CD4-positive, alpha-beta memory T cell (primary cell): ENCODE data around the gene GLE1. TPM values are rescaled to one million over a fixed set of nuclear protein-coding genes. Genes with fewer than 3 reads are reported as not detected.
A peak's percentile ranks its signal among the peaks of the same experiment; 100 is the strongest.

ENCODE experiments used
- CTCF ChIA-PET: fragments of 350-600 bp; sonication (Branson Sonifier 250); formaldehyde crosslinking; loops from one replicate; lab custom pipeline; 2021; ENCODE audit warnings: inconsistent platforms; ENCODE audit not compliant: partially characterized antibody; lab: Charles Lee
- POLR2A ChIA-PET: fragments of 350-600 bp; sonication (Branson Sonifier 250); formaldehyde crosslinking; loops from one replicate; lab custom pipeline; 2021; ENCODE audit not compliant: partially characterized antibody; lab: Charles Lee
- DNase-seq, 5 donors: peaks; one replicate each; pipeline versions ENCODE4 v3.0.0 to v3.0.0-alpha.2; 2020 to 2022; ENCODE audit warnings: mixed read lengths in 1 of 5
- H3K27ac ChIP-seq: one replicate; pipeline ENCODE4 v1.7.0; 2013; ENCODE audit warnings: low read depth, low read length
- H3K27me3 ChIP-seq: 2 replicates; pipeline ENCODE4 v1.7.0; 2013; ENCODE audit warnings: mild to moderate bottlenecking, low read length, moderate library complexity; ENCODE audit not compliant: insufficient read depth
- H3K36me3 ChIP-seq: 2 replicates; pipeline ENCODE4 v1.7.0; 2013; ENCODE audit warnings: mild to moderate bottlenecking, low read length, moderate library complexity; ENCODE audit not compliant: insufficient read depth
- H3K4me1 ChIP-seq: 2 replicates; pipeline ENCODE4 v1.7.0; 2013; ENCODE audit warnings: mild to moderate bottlenecking, low read length, moderate library complexity; ENCODE audit not compliant: insufficient read depth
- H3K4me3 ChIP-seq, 2 donors: one replicate each; pipeline ENCODE4 v1.7.0; 2013; ENCODE audit warnings: low read length in 2 of 2, mild to moderate bottlenecking in 1 of 2
- H3K9me3 ChIP-seq, 2 donors: one replicate each; pipeline ENCODE4 v1.7.0; 2013; ENCODE audit warnings: low read length in 2 of 2, control low read depth in 1 of 2; ENCODE audit not compliant: control insufficient read depth in 1 of 2
- H3K27ac Mint-ChIP-seq, 7 donors: one replicate each; pipeline ENCODE4 v1.8.0; 2020 to 2021; ENCODE audit warnings: mixed read lengths in 7 of 7, mild to moderate bottlenecking in 6 of 7, inconsistent platforms in 3 of 7, moderate library complexity in 3 of 7
- H3K27me3 Mint-ChIP-seq, 2 donors: one replicate each; pipeline ENCODE4 v1.8.0; 2020 to 2021; ENCODE audit warnings: mixed read lengths in 2 of 2
- H3K36me3 Mint-ChIP-seq, 2 donors: one replicate each; pipeline ENCODE4 v1.8.0; 2020 to 2021; ENCODE audit warnings: mixed read lengths in 2 of 2, inconsistent platforms in 1 of 2, mild to moderate bottlenecking in 1 of 2
- H3K4me1 Mint-ChIP-seq, 4 donors: one replicate each; pipeline ENCODE4 v1.8.0; 2020 to 2021; ENCODE audit warnings: mixed read lengths in 4 of 4, mild to moderate bottlenecking in 1 of 4
- H3K4me3 Mint-ChIP-seq, 8 donors: one replicate each; pipeline ENCODE4 v1.8.0; 2020 to 2021; ENCODE audit warnings: mixed read lengths in 8 of 8, mild to moderate bottlenecking in 7 of 8, moderate library complexity in 6 of 8, inconsistent platforms in 3 of 8
- H3K9me3 Mint-ChIP-seq, 8 donors: one replicate each; pipeline ENCODE4 v1.8.0; 2020 to 2021; ENCODE audit warnings: mixed read lengths in 8 of 8, mild to moderate bottlenecking in 5 of 8, inconsistent platforms in 3 of 8, moderate library complexity in 1 of 8
- intact Hi-C: fragments of 100-400 bp; cut with micrococcal nuclease; formaldehyde crosslinking; loops from one replicate; pipeline ENCODE4 v1.15.1; 2023
- polyA plus RNA-seq, 2 donors: library from polyadenylated mRNA; unstranded; fragments of 300-500 nt; fragmentation: Illumina TruSeq; gene quantifications; one replicate each; pipeline ENCODE4 v1.2.3, GENCODE V29; 2021
- total RNA-seq, 2 experiments: library from RNA; stranded (reverse); gene quantifications; one replicate each; pipeline ENCODE4 v1.2.3, GENCODE V29; 2021

GLE1 gene
- 10 to 100 TPM; 31.1 to 32.2 TPM for total RNA-seq
- 10 to 100 TPM; 22.4 to 31.4 TPM for polyA plus RNA-seq

GRCh38 chr9:128504485-128505413, at the start of gene GLE1:
TSS of gene GLE1 (plus strand) at chr9:128504719. CDS start at chr9:128504806, 87 bp downstream.
- Histone ChIP-seq H3K36me3 (peaks cover 18% of the 10 kb centered on the region), H3K9me3 (no peaks in the 10 kb centered on the region), H3K27me3 (no peaks in the 10 kb centered on the region), H3K4me3 (peak within 1 kb of the TSS; percentile 96 to 100), H3K27ac (peak within 1 kb of the TSS; percentile 91), H3K4me1 (peaks cover 21% of the 10 kb centered on the region)
- DNase-seq: peak; percentile 92 to 96 (median 95)
- Mint-ChIP-seq H3K4me3 (peak within 1 kb of the TSS; percentile 96 to 100 (median 99)), H3K36me3 (peaks cover 17 to 37% of the 10 kb centered on the region in 2 donors), H3K9me3 (no peaks in the 10 kb centered on the region), H3K4me1 (peaks cover 13 to 45% (median 25%) of the 10 kb centered on the region in 4 donors), H3K27me3 (no peaks in the 10 kb centered on the region), H3K27ac (peak within 1 kb of the TSS; percentile 96 to 100 (median 99))
- ChIA-PET POLR2A (interaction anchor here (0.5 to 3.3 kb wide), 15 partner anchors 13 to 325 kb away, joined by 3 to 59 read pairs (median 4); partner anchors contain the start of genes ENDOG, GOLGA2, ODF2 and SET), CTCF (interaction anchor here (1.1 to 1.4 kb wide), 3 partner anchors 9 to 143 kb away, joined by 3 to 4 read pairs (median 3); no protein-coding TSS in a partner anchor)
- intact Hi-C loops: loop anchor here (1.0 to 10.0 kb wide), 4 partner anchors 48 to 152 kb away; partner anchors contain the start of genes DYNC2I2, ODF2 and SPTAN1

GRCh38 chr9:128454991-128455390, 49.5 kb upstream of the GLE1 start:
- no peaks in the 10 kb centered on the region for H3K9me3 ChIP-seq
- H3K27me3 ChIP-seq: no peaks in the 10 kb centered on the region
- no peak overlapping the region for H3K4me3 ChIP-seq
- ChIA-PET CTCF (interaction anchor here (1.1 kb wide), 1 partner anchor 35 kb away, joined by 4 read pairs; no protein-coding TSS in a partner anchor), POLR2A (interaction anchor here (0.9 to 1.3 kb wide), 5 partner anchors 16 to 104 kb away, joined by 3 to 7 read pairs (median 4); partner anchors contain the start of genes GLE1, SPTAN1 and URM1)
- DNase-seq: no peak
- Mint-ChIP-seq H3K36me3 (peaks cover 1 to 8% of the 10 kb centered on the region in 2 donors), H3K27ac (peak overlapping the region in 6 of 7 donors; percentile 29 to 91 (median 84)), H3K9me3 (no peaks in the 10 kb centered on the region), H3K4me1 (peaks cover 4 to 22% (median 14%) of the 10 kb centered on the region in 4 donors), H3K27me3 (no peaks in the 10 kb centered on the region), H3K4me3 (peak overlapping the region; percentile 7 to 76 (median 50))
- H3K4me1 ChIP-seq: peaks cover 12% of the 10 kb centered on the region
- H3K27ac ChIP-seq: no peak overlapping the region
- peaks cover 1% of the 10 kb centered on the region for H3K36me3 ChIP-seq
- intact Hi-C loops: loop anchor here (5.0 kb wide), 1 partner anchor 317 kb away; the partner anchor contains the start of gene ZER1

- peak; percentile 98 for DNase-seq
- CTCF ChIA-PET: interaction anchor here (0.9 to 1.0 kb wide), 2 partner anchors 18 to 94 kb away, joined by 3 read pairs; no protein-coding TSS in a partner anchor
- peak within 1 kb of the TSS; percentile 89 to 95 (median 92) for H3K4me3 Mint-ChIP-seq
- intact Hi-C loops: loop anchor here (1.0 to 5.0 kb wide), 8 partner anchors 18 to 316 kb away; partner anchors contain the start of genes CERCAM, GLE1, GOLGA2 and SPTAN1
- Histone ChIP-seq H3K36me3 (peaks cover 11% of the 10 kb centered on the region), H3K4me1 (peaks cover 12% of the 10 kb centered on the region), H3K27me3 (no peaks in the 10 kb centered on the region), H3K27ac (peak within 1 kb of the TSS; percentile 85), H3K4me3 (peak within 1 kb of the TSS; percentile 42 to 85), H3K9me3 (no peaks in the 10 kb centered on the region)
- POLR2A ChIA-PET: interaction anchor here (0.7 to 1.3 kb wide), 6 partner anchors 17 to 316 kb away, joined by 3 to 7 read pairs (median 4); partner anchors contain the start of genes GLE1, SPTAN1 and URM1
- H3K27me3 Mint-ChIP-seq: no peaks in the 10 kb centered on the region
- no peaks in the 10 kb centered on the region for H3K9me3 Mint-ChIP-seq
- peaks cover 4 to 22% (median 14%) of the 10 kb centered on the region in 4 donors for H3K4me1 Mint-ChIP-seq
- H3K36me3 Mint-ChIP-seq: peaks cover 8 to 18% of the 10 kb centered on the region in 2 donors
- H3K27ac Mint-ChIP-seq: peak within 1 kb of the TSS; percentile 91 to 96 (median 93)
These were observed 48.5 kb upstream of the GLE1 start, which contains the start of gene ODF2 for GRCh38 chr9:128455849-128456612. TSS of gene ODF2 (plus strand) at chr9:128456006. CDS start at chr9:128456092, 86 bp downstream.

- Mint-ChIP-seq H3K27ac (peak overlapping the region; percentile 87 to 96 (median 93)), H3K4me3 (peak overlapping the region; percentile 89 to 95 (median 92)), H3K27me3 (no peaks in the 10 kb centered on the region), H3K9me3 (no peaks in the 10 kb centered on the region), H3K36me3 (peaks cover 8 to 21% of the 10 kb centered on the region in 2 donors), H3K4me1 (peaks cover 4 to 22% (median 14%) of the 10 kb centered on the region in 4 donors)
- intact Hi-C loops: loop anchor here (1.0 to 5.0 kb wide), 8 partner anchors 18 to 316 kb away; partner anchors contain the start of genes CERCAM, GLE1, GOLGA2 and SPTAN1
- ChIA-PET POLR2A (no interaction called here), CTCF (no interaction called here)
- H3K27ac ChIP-seq: peak overlapping the region; percentile 85
- H3K4me1 ChIP-seq: peaks cover 12% of the 10 kb centered on the region
- H3K9me3 ChIP-seq: no peaks in the 10 kb centered on the region
- peak; percentile 59 to 75 (median 61) for DNase-seq
- peaks cover 14% of the 10 kb centered on the region for H3K36me3 ChIP-seq
- no peaks in the 10 kb centered on the region for H3K27me3 ChIP-seq
- H3K4me3 ChIP-seq: peak overlapping the region; percentile 42 to 85
These were observed 47.9 kb upstream of the GLE1 start for GRCh38 chr9:128456613-128457061.

GRCh38 chr9:128457207-128457606, 47.3 kb upstream of the GLE1 start:
- no peaks in the 10 kb centered on the region for H3K9me3 ChIP-seq
- H3K4me1 ChIP-seq: peaks cover 12% of the 10 kb centered on the region
- H3K36me3 ChIP-seq: peaks cover 19% of the 10 kb centered on the region
- H3K4me3 ChIP-seq: peak overlapping the region; percentile 17 to 85
- Mint-ChIP-seq H3K27ac (peak overlapping the region in 4 of 7 donors; percentile 36 to 96 (median 64)), H3K4me3 (peak overlapping the region; percentile 26 to 95 (median 92)), H3K36me3 (peaks cover 11 to 26% of the 10 kb centered on the region in 2 donors), H3K27me3 (no peaks in the 10 kb centered on the region), H3K9me3 (no peaks in the 10 kb centered on the region), H3K4me1 (peaks cover 4 to 22% (median 14%) of the 10 kb centered on the region in 4 donors)
- POLR2A ChIA-PET: interaction anchor here (1.4 kb wide), 1 partner anchor 28 kb away, joined by 5 read pairs; no protein-coding TSS in a partner anchor
- DNase-seq: no peak
- intact Hi-C loops: loop anchor here (5.0 kb wide), 1 partner anchor 315 kb away; the partner anchor contains the start of gene ZER1
- peak overlapping the region; percentile 85 for H3K27ac ChIP-seq
- no peaks in the 10 kb centered on the region for H3K27me3 ChIP-seq
- CTCF ChIA-PET: no interaction called here

GRCh38 chr9:128459011-128459410, 45.5 kb upstream of the GLE1 start:
- Mint-ChIP-seq H3K36me3 (peaks cover 19 to 38% of the 10 kb centered on the region in 2 donors), H3K27me3 (no peaks in the 10 kb centered on the region), H3K4me3 (peak overlapping the region in 2 of 8 donors; percentile 28 to 54), H3K9me3 (no peaks in the 10 kb centered on the region), H3K4me1 (peaks cover 4 to 22% (median 14%) of the 10 kb centered on the region in 4 donors), H3K27ac (peak overlapping the region in 3 of 7 donors; percentile 16 to 35 (median 24))
- DNase-seq: no peak
- H3K9me3 ChIP-seq: no peaks in the 10 kb centered on the region
- ChIA-PET POLR2A (no interaction called here), CTCF (interaction anchor here (1.2 to 1.6 kb wide), 2 partner anchors 20 to 97 kb away, joined by 3 to 6 read pairs; no protein-coding TSS in a partner anchor)
- peaks cover 12% of the 10 kb centered on the region for H3K4me1 ChIP-seq
- H3K27me3 ChIP-seq: no peaks in the 10 kb centered on the region
- peaks cover 29% of the 10 kb centered on the region for H3K36me3 ChIP-seq
- H3K4me3 ChIP-seq: no peak overlapping the region
- intact Hi-C loops: loop anchor here (5.0 kb wide), 1 partner anchor 313 kb away; the partner anchor contains the start of gene ZER1
- H3K27ac ChIP-seq: no peak overlapping the region
